HG02623 (cell line): Measurements from ENCODE around the gene TTC36.
"Not testable (repeated sequence)": the region's sequence is repeated elsewhere in the genome, so short reads cannot be mapped to it uniquely, and the experiment has no call there.

ENCODE experiments used
- ATAC-seq: cut with Tn5 transposase; IDR thresholded peaks from one replicate; pipeline ENCODE4 v1.9.1; 2021; ENCODE audit warnings: moderate library complexity; ENCODE audit not compliant: unreplicated experiment

TTC36 gene

GRCh38 chr11:118527109-118527508, at the start of gene TTC36:
Gene TTC36, plus strand, starts transcription at chr11:118527474. Its CDS starts 21 bp downstream, at chr11:118527495.
- ATAC-seq = no peak

- ATAC-seq = not testable (repeated sequence)
Measured at GRCh38 chr11:118481238-118481637, 46.0 kb upstream of the TTC36 start.

- no peak for ATAC-seq
Measured at GRCh38 chr11:118484405-118484804, 42.9 kb upstream of the TTC36 start.

- ATAC-seq = no peak
Measured at GRCh38 chr11:118485273-118485672, 42.0 kb upstream of the TTC36 start.

GRCh38 chr11:118488480-118489109, 38.7 kb upstream of the TTC36 start:
- ATAC-seq = no peak

GRCh38 chr11:118491041-118491440, 36.2 kb upstream of the TTC36 start:
- ATAC-seq = no peak

GRCh38 chr11:118497831-118498230, 29.4 kb upstream of the TTC36 start:
- no peak for ATAC-seq

- ATAC-seq = no peak
Measured at GRCh38 chr11:118503216-118503615, 24.1 kb upstream of the TTC36 start.

GRCh38 chr11:118511601-118512000, 15.7 kb upstream of the TTC36 start:
- ATAC-seq = no peak

GRCh38 chr11:118514103-118514502, 13.2 kb upstream of the TTC36 start:
- no peak for ATAC-seq

- ATAC-seq = no peak
Measured at GRCh38 chr11:118519549-118519948, 7.7 kb upstream of the TTC36 start.

- no peak for ATAC-seq
Measured at GRCh38 chr11:118521892-118522311, 5.4 kb upstream of the TTC36 start.

GRCh38 chr11:118522571-118523072, 4.7 kb upstream of the TTC36 start:
- no peak for ATAC-seq

GRCh38 chr11:118524356-118524755, 2.9 kb upstream of the TTC36 start:
- ATAC-seq = no peak

- no peak for ATAC-seq
Measured at GRCh38 chr11:118524757-118525470, 2.4 kb upstream of the TTC36 start.

- no peak for ATAC-seq
Measured at GRCh38 chr11:118526688-118527087, 586 bp upstream of the TTC36 start.

- no peak for ATAC-seq
Measured at GRCh38 chr11:118528511-118528910, 1.2 kb downstream of the TTC36 start.

GRCh38 chr11:118529584-118530175, 2.4 kb downstream of the TTC36 start:
- ATAC-seq = no peak

GRCh38 chr11:118530180-118530682, 3.0 kb downstream of the TTC36 start:
- ATAC-seq = no peak

- ATAC-seq = peak; percentile 54
Measured at GRCh38 chr11:118530683-118531596, 3.7 kb downstream of the TTC36 start, which contains the start of gene TMEM25. Gene TMEM25, plus strand, starts transcription at chr11:118531192. Its CDS starts 610 bp downstream, at chr11:118531802.
